Esophagus squamous epithelium (tissue), 5 donors: ENCODE results near the gene RBM39. TPM values are rescaled to one million over a fixed set of nuclear protein-coding genes. Genes with fewer than 3 reads are reported as not detected.

ENCODE experiments used
- DNase-seq: peaks from one replicate; lab custom pipeline; 2025; lab: John Stamatoyannopoulos, UW
- H3K27ac ChIP-seq, 4 donors: fragments of 200-600 bp; sonication (generic); one replicate each; pipeline ENCODE4 v1.5.1; 2016 to 2019; ENCODE audit warnings: mild to moderate bottlenecking in 1 of 4
- H3K27me3 ChIP-seq, 4 donors: fragments of 200-600 bp; sonication (generic); 1 replicate in 3 of 4; 2 replicates in 1 of 4; pipeline versions ENCODE4 v1.5.1 to v1.6.0; 2017 to 2021; ENCODE audit warnings: antibody characterized with exemption in 1 of 4
- H3K36me3 ChIP-seq, 3 donors: fragments of 200-600 bp; sonication (generic); one replicate each; pipeline ENCODE4 v1.5.1; 2016 to 2019
- H3K4me1 ChIP-seq, 3 donors: fragments of 200-600 bp; sonication (generic); one replicate each; pipeline ENCODE4 v1.5.1; 2017 to 2019
- H3K4me3 ChIP-seq, 4 donors: fragments of 200-600 bp; sonication (generic); 1 replicate in 3 of 4; 2 replicates in 1 of 4; pipeline ENCODE4 v1.5.1; 2016 to 2019; ENCODE audit warnings: mild to moderate bottlenecking in 2 of 4, moderate library complexity in 1 of 4
- H3K9me3 ChIP-seq, 3 donors: fragments of 200-600 bp; sonication (generic); one replicate each; pipeline ENCODE4 v1.5.1; 2016 to 2019
- POLR2A ChIP-seq, 4 donors: fragments of 450-650 bp; IDR thresholded peaks; one replicate each; pipeline ENCODE4 v1.6.1; 2017; ENCODE audit warnings: antibody characterized with exemption in 4 of 4, mild to moderate bottlenecking in 4 of 4, moderate library complexity in 3 of 4
- WGBS, 2 donors: methylation state at CpG; one replicate each; pipeline ENCODE4 v1.1.5; 2018; 5-methylcytosine and 5-hydroxymethylcytosine counted together
- intact Hi-C: fragments of 100-400 bp; cut with DNase I; formaldehyde crosslinking; loops from one replicate; pipeline ENCODE4 v1.15.0; 2022
- total RNA-seq, 4 donors: library from RNA; depleted of rRNA; stranded (reverse); fragments of >200 nt; gene quantifications; one replicate each; pipeline ENCODE4 v1.1.0, GENCODE V29; 2016
- TF ChIP-seq, protein P1 (sequence below), 6 experiments: fragments of 450-650 bp in 4 of 6; fragments of 200-600 bp in 2 of 6; sonication (generic) in 2 of 6; IDR thresholded peaks; one replicate each; pipeline ENCODE4 v1.5.1; 2016 to 2019; ENCODE audit warnings: antibody characterized with exemption in 6 of 6, mild to moderate bottlenecking in 4 of 6, moderate library complexity in 4 of 6
- donor health status: DM: yes; HTN: yes; CAD: no.

Gene RBM39
- total RNA-seq, 4 donors from 2014 or later, result 149 to 326 (median 182) TPM

DNA sequence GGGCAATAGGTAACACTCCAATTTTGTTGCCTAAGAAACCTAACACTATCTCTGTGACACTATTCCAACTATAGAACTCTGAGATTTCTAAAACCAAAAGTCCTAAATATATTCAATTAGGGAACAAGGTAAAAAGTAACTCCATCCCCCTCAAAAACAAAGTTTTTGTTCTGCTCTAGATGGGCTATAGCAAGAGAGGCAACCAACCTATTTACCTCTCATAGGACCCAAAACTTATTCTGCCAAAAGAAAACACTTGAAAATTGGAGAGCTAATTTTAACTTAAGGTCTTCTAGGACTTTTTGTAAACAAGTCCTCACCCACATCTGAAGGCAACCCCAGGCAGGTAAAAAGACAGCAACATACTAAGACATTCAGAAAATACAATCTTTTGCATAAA lies 7.7 kb downstream of the RBM39 start:
- intact Hi-C loops, result no loop called here

DNA sequence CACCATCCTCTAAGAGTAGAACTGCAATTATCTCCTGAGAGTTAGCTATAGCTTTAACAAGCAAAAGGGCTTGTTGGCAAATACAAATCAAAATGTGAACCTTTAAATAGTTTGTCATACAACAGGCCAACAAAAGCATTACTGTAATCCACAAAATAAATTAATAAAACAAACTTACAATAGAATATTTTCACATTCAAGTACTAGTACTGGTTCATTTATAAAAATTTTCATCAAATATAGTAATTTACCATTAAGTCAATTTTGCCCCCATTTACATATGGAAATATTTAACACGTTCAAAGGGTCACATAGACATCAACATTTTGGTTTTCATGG lies 9.4 kb downstream of the RBM39 start:
- H3K36me3 ChIP-seq, result peaks cover 6 to 100% (median 52%) of the 10 kb centered on the region in 3 donors
- no peaks in the 10 kb centered on the region for H3K9me3 ChIP-seq
- H3K27me3 ChIP-seq, result no peaks in the 10 kb centered on the region
- intact Hi-C loops, result no loop called here
- DNase-seq, result no peak
- WGBS, 2 donors, result 33 to 43% methylated on average over 1 of the region's 1 CpG
- peak overlapping the region in 1 of 4 donors; percentile 18 for H3K4me3 ChIP-seq
- H3K27ac ChIP-seq, result peak overlapping the region in 2 of 4 donors; percentile 34 to 36
- TF ChIP-seq POLR2A (IDR thresholded peaks at IDR 0.05), result no peak
- TF ChIP-seq, protein P1, sequence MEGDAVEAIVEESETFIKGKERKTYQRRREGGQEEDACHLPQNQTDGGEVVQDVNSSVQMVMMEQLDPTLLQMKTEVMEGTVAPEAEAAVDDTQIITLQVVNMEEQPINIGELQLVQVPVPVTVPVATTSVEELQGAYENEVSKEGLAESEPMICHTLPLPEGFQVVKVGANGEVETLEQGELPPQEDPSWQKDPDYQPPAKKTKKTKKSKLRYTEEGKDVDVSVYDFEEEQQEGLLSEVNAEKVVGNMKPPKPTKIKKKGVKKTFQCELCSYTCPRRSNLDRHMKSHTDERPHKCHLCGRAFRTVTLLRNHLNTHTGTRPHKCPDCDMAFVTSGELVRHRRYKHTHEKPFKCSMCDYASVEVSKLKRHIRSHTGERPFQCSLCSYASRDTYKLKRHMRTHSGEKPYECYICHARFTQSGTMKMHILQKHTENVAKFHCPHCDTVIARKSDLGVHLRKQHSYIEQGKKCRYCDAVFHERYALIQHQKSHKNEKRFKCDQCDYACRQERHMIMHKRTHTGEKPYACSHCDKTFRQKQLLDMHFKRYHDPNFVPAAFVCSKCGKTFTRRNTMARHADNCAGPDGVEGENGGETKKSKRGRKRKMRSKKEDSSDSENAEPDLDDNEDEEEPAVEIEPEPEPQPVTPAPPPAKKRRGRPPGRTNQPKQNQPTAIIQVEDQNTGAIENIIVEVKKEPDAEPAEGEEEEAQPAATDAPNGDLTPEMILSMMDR (IDR thresholded peaks at IDR 0.05), result no peak
- H3K4me1 ChIP-seq, result peaks cover 0 to 93% (median 48%) of the 10 kb centered on the region in 3 donors

More for the DNA sequence above, 7.7 kb downstream of the RBM39 start:
- Histone ChIP-seq H3K27ac (no peak overlapping the region), H3K36me3 (peaks cover 3 to 100% (median 51%) of the 10 kb centered on the region in 3 donors), H3K4me1 (peaks cover 0 to 100% (median 62%) of the 10 kb centered on the region in 3 donors), H3K4me3 (no peak overlapping the region), H3K27me3 (no peaks in the 10 kb centered on the region), H3K9me3 (no peaks in the 10 kb centered on the region)
- no peak for DNase-seq
- TF ChIP-seq POLR2A (IDR thresholded peaks at IDR 0.05), result no peak
- TF ChIP-seq, protein P1 (IDR thresholded peaks at IDR 0.05), result no peak

DNA sequence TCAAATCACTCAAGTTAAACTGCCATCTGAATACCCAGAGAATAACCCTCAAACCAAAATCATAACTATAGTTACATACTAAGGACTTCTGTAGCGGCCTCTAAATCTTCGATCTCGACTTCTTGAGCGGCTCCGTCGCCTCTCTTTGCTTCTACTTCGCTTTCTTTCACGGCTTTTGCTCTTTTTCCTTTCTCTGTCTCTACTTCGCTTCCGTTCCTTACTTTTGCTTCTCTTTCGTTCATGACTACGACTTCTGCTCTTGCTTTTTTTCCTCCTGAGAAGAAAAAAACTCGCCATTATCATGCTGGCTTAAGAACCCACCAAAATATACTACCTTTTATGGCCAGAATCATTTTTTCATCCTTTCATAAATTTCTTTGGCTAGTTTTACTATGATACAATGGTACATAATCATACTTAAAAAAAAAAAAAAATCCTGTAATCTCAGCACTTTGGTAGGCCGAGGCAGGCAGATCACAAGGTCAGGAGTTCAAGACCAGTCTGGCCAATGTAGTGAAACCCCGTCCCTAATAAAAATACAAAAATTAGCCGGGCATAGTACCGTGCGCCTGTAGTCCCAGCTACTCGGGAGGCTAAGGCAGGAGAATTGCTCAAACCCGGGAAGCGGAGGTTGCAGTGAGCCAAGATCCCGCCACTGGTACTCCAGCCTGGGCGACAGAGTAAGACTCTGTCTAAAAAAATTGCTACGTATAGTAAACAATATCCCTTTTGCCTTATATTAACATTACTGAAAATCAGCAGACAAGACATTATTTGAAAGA lies 10.0 kb downstream of the RBM39 start:
- TF ChIP-seq POLR2A (IDR thresholded peaks at IDR 0.05), result no peak
- TF ChIP-seq, protein P1 (IDR thresholded peaks at IDR 0.05), result no peak
- Histone ChIP-seq H3K36me3 (peaks cover 8 to 100% (median 52%) of the 10 kb centered on the region in 3 donors), H3K4me1 (peaks cover 0 to 88% (median 43%) of the 10 kb centered on the region in 3 donors), H3K4me3 (peak overlapping the region in 1 of 4 donors; percentile 18), H3K27ac (peak overlapping the region in 2 of 4 donors; percentile 34 to 36), H3K9me3 (no peaks in the 10 kb centered on the region), H3K27me3 (no peaks in the 10 kb centered on the region)
- whole genome bisulfite sequencing, 2 donors, result 79 to 88% methylated on average over 24 of the region's 24 CpGs
- no peak for DNase-seq
- intact Hi-C loops, result no loop called here

DNA sequence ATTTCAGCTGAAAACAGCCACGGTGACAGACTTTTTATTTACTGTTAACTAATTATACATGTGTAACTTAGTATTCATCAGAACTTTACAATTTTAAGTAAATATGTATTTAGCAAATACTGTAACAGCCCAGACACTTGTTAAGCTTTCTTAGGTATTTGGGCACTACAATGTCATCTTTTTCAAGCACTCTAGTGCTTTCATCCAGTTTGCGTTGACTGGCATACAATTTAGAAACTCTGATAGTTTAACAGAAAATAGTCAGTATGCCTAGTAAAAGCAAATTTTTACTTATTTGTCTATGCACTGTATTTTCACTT lies 10.6 kb downstream of the RBM39 start:
- intact Hi-C loops, result no loop called here
- 55 to 61% methylated on average over 2 of the region's 2 CpGs for WGBS, 2 donors
- peaks cover 14 to 100% (median 52%) of the 10 kb centered on the region in 3 donors for H3K36me3 ChIP-seq

More for the DNA sequence above, 10.6 kb downstream of the RBM39 start:
- no peak for DNase-seq
- H3K27me3 ChIP-seq, result no peaks in the 10 kb centered on the region
- H3K4me3 ChIP-seq, result no peak overlapping the region
- H3K27ac ChIP-seq, result peak overlapping the region in 2 of 4 donors; percentile 34 to 36
- H3K4me1 ChIP-seq, result peaks cover 0 to 81% (median 37%) of the 10 kb centered on the region in 3 donors
- H3K9me3 ChIP-seq, result no peaks in the 10 kb centered on the region
- TF ChIP-seq POLR2A (IDR thresholded peaks at IDR 0.05), result no peak
- TF ChIP-seq, protein P1 (IDR thresholded peaks at IDR 0.05), result no peak
